Nasal cavity respiratory epithelium epithelial cell of viscerocranial mucosa (primary cell): Measurements from ENCODE around the gene CBX3. TPM values are rescaled to one million over a fixed set of nuclear protein-coding genes. Genes with fewer than 3 reads are reported as not detected.

Source experiments
- total RNA-seq: library from RNA; depleted of rRNA; stranded (reverse); fragments of >200 nt; gene quantifications from 2 replicates; pipeline ENCODE4 v1.2.3, GENCODE V29; 2014

CBX3 gene
- 80.3 and 103 TPM in 2 replicates for total RNA-seq

GRCh38 chr7:26201247-26202018 is at the start of gene CBX3:
Gene CBX3, plus strand, starts transcription at chr7:26201745. Its CDS starts 1,254 bp downstream, at chr7:26202999.

GRCh38 chr7:26151953-26152781 is 49.4 kb upstream of the CBX3 start, which contains the start of gene NFE2L3:
Gene NFE2L3, plus strand, starts transcription at chr7:26152198. Its CDS starts 301 bp downstream, at chr7:26152499.

GRCh38 chr7:26200444-26201246 is 900 bp upstream of the CBX3 start, which contains the start of gene HNRNPA2B1:
Gene HNRNPA2B1, minus strand, starts transcription at chr7:26200746. Its CDS starts 169 bp downstream, at chr7:26200577.

Other genes with a start within 250 kb of the CBX3 start
- gene NFE2L3, start 49.5 kb upstream of the CBX3 start, total RNA-seq, result 7.9 and 35.0 TPM in 2 replicates
- 78.6 and 142 TPM in 2 replicates for gene HNRNPA2B1, start 999 bp upstream of the CBX3 start, total RNA-seq
- 1.0 and 3.6 TPM in 2 replicates for gene SNX10, start 90.1 kb downstream of the CBX3 start, total RNA-seq